HCT116 (cell line): Measurements from ENCODE around the gene HSPA1A. TPM values are rescaled to one million over a fixed set of nuclear protein-coding genes. Genes with fewer than 3 reads are reported as not detected.

Experiments used
- CEBPB ChIP-seq: IDR thresholded peaks from 2 replicates; pipeline ENCODE4 v1.6.1; 2012; ENCODE audit warnings: low read depth
- CTCF ChIP-seq, 3 experiments: fragments of 200-600 bp in 1 of 3; sonication (generic) in 1 of 3; IDR thresholded peaks in 2 of 3; conservative IDR thresholded peaks in 1 of 3; 2 replicates each; pipeline ENCODE4 v1.5.1; 2012 to 2017; ENCODE audit warnings: low read depth in 2 of 3, low read length in 2 of 3, antibody characterized with exemption in 1 of 3, borderline replicate concordance in 1 of 3, control low read depth in 1 of 3, mild to moderate bottlenecking in 1 of 3, mixed read lengths in 1 of 3, mixed run types in 1 of 3, moderate library complexity in 1 of 3; ENCODE audit not compliant: insufficient read depth in 1 of 3
- EGR1 ChIP-seq: IDR thresholded peaks from 2 replicates; pipeline ENCODE4 v1.6.1; 2012; ENCODE audit warnings: low read depth
- ELF1 ChIP-seq: IDR thresholded peaks from 2 replicates; pipeline ENCODE4 v1.6.1; 2012; ENCODE audit warnings: low read depth, borderline replicate concordance
- EZH2 ChIP-seq: fragments of 200-600 bp; sonication (generic); IDR thresholded peaks from 2 replicates; pipeline ENCODE4 v1.6.1; 2017; ENCODE audit warnings: antibody characterized with exemption, mixed run types
- EZH2phosphoT487 ChIP-seq: fragments of 200-600 bp; IDR thresholded peaks from 2 replicates; pipeline ENCODE4 v1.6.1; 2018; ENCODE audit warnings: antibody characterized with exemption, borderline replicate concordance
- FOSL1 ChIP-seq: IDR thresholded peaks from 2 replicates; pipeline ENCODE4 v1.6.1; 2012; ENCODE audit warnings: low read depth
- JUND ChIP-seq: IDR thresholded peaks from 2 replicates; pipeline ENCODE4 v1.6.1; 2012
- POLR2A ChIP-seq: IDR thresholded peaks from 2 replicates; pipeline ENCODE4 v1.7.0; 2011; ENCODE audit warnings: borderline replicate concordance; ENCODE audit not compliant: insufficient read depth, insufficient read length; ENCODE audit errors: extremely low read depth
- RAD21 ChIP-seq: IDR thresholded peaks from 2 replicates; pipeline ENCODE4 v1.6.1; 2012; ENCODE audit warnings: low read depth, mild to moderate bottlenecking
- YY1 ChIP-seq: IDR thresholded peaks from 2 replicates; pipeline ENCODE4 v1.6.1; 2011; ENCODE audit warnings: low read length, low read depth, moderate library complexity, mild to moderate bottlenecking; ENCODE audit not compliant: insufficient replicate concordance; ENCODE audit errors: extremely low read depth
- ZFX ChIP-seq: fragments of 450-650 bp; IDR thresholded peaks from 2 replicates; pipeline ENCODE4 v1.6.1; 2017
- ZNF274 ChIP-seq: fragments of 200-500 bp; sonication (Bioruptor generic); IDR thresholded peaks from 2 replicates; pipeline ENCODE4 v1.6.1; 2014; ENCODE audit warnings: mild to moderate bottlenecking, low read depth, low read length, inconsistent platforms
- total RNA-seq: library from RNA; stranded (reverse); gene quantifications from one replicate; pipeline ENCODE4 v1.2.1, GENCODE V29; 2021; ENCODE audit not compliant: unreplicated experiment
- TF ChIP-seq, protein P1 (sequence below): IDR thresholded peaks from 2 replicates; pipeline ENCODE4 v1.6.1; 2012
- TF ChIP-seq, protein P2 (sequence below): IDR thresholded peaks from 2 replicates; pipeline ENCODE4 v1.6.1; 2011; ENCODE audit warnings: mild to moderate bottlenecking, low read length, moderate library complexity; ENCODE audit not compliant: insufficient replicate concordance; ENCODE audit errors: extremely low read depth

HSPA1A gene
- total RNA-seq, 1 experiment from 2014 or later = 5.0 TPM

GRCh38 chr6:31795616-31796298 is 19.6 kb upstream of the HSPA1A start, which contains the start of gene VARS1 (continued):
- TF ChIP-seq CTCF (IDR thresholded peaks at IDR 0.05 in 2 of 3, conservative IDR thresholded peaks at IDR 0.05 in 1 of 3; ENCODE audit: borderline replicate concordance in 1 of 3, insufficient read depth in 1 of 3, low read depth in 2 of 3, low read length in 2 of 3) (peak; percentile 56 to 98 (median 82)), RAD21 (peak; percentile 92), EGR1 (peak; percentile 59), ZFX (peak; percentile 23; the same call in 1 of the 2 replicates), FOSL1 (no peak), ELF1 (no peak), POLR2A (no peak), EZH2 (no peak), YY1 (peak; percentile 49), CEBPB (no peak), EZH2phosphoT487 (no peak), ZNF274 (no peak), JUND (no peak)
- TF ChIP-seq, protein P1, sequence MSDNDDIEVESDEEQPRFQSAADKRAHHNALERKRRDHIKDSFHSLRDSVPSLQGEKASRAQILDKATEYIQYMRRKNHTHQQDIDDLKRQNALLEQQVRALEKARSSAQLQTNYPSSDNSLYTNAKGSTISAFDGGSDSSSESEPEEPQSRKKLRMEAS = peak; percentile 96
- TF ChIP-seq, protein P2, sequence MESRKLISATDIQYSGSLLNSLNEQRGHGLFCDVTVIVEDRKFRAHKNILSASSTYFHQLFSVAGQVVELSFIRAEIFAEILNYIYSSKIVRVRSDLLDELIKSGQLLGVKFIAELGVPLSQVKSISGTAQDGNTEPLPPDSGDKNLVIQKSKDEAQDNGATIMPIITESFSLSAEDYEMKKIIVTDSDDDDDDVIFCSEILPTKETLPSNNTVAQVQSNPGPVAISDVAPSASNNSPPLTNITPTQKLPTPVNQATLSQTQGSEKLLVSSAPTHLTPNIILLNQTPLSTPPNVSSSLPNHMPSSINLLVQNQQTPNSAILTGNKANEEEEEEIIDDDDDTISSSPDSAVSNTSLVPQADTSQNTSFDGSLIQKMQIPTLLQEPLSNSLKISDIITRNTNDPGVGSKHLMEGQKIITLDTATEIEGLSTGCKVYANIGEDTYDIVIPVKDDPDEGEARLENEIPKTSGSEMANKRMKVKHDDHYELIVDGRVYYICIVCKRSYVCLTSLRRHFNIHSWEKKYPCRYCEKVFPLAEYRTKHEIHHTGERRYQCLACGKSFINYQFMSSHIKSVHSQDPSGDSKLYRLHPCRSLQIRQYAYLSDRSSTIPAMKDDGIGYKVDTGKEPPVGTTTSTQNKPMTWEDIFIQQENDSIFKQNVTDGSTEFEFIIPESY = no peak
